Coronary artery (tissue), 2 donors: ENCODE results near the gene GNAI2.
"Not testable (repeated sequence)": the region's sequence is repeated elsewhere in the genome, so short reads cannot be mapped to it uniquely, and the experiment has no call there.

Experiments
- DNase-seq: peaks from one replicate; pipeline ENCODE4 v3.0.0-alpha.2; 2017; ENCODE audit warnings: low spot score
- H3K27ac ChIP-seq, 2 donors: fragments of 200-600 bp; sonication (generic); one replicate each; pipeline ENCODE4 v1.5.1; 2016 to 2019
- H3K4me3 ChIP-seq: fragments of 200-600 bp; sonication (generic); 2 replicates; pipeline ENCODE4 v1.5.1; 2016; ENCODE audit warnings: mild to moderate bottlenecking, moderate library complexity
- TF ChIP-seq, protein P1 (sequence below): fragments of 200-600 bp; sonication (generic); IDR thresholded peaks from one replicate; pipeline ENCODE4 v1.5.1; 2019; ENCODE audit warnings: antibody characterized with exemption

GNAI2 gene

DNA sequence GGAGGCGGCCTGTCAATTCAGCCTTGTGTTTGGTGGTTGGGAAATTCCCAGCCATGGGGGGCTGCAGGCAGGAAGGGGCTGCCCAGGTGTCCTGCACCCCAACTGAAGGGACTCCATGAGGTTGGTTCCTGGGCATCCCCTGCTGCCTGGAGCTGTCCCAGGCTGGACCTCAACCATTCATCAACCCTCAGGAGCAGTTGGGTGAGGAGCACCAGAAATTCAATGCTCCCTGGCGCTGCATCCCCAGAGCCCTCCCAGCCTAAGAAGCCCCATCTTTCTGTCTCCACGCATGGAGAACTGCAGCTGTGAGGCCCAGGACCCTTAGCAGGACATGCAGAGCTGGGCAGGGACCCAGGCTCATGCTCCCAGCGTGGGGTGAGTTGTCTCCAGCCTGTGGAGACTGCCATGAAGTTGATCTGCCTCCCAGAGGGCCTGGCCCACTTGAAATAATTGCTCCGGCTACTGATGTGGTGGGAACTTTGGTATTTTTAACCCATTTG lies 25.0 kb downstream of the GNAI2 start:
- Histone ChIP-seq H3K4me3 (peak overlapping the region; percentile 72), H3K27ac (peak overlapping the region; percentile 96 to 98)
- TF ChIP-seq, protein P1, sequence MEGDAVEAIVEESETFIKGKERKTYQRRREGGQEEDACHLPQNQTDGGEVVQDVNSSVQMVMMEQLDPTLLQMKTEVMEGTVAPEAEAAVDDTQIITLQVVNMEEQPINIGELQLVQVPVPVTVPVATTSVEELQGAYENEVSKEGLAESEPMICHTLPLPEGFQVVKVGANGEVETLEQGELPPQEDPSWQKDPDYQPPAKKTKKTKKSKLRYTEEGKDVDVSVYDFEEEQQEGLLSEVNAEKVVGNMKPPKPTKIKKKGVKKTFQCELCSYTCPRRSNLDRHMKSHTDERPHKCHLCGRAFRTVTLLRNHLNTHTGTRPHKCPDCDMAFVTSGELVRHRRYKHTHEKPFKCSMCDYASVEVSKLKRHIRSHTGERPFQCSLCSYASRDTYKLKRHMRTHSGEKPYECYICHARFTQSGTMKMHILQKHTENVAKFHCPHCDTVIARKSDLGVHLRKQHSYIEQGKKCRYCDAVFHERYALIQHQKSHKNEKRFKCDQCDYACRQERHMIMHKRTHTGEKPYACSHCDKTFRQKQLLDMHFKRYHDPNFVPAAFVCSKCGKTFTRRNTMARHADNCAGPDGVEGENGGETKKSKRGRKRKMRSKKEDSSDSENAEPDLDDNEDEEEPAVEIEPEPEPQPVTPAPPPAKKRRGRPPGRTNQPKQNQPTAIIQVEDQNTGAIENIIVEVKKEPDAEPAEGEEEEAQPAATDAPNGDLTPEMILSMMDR = no peak
- DNase-seq = no peak

DNA sequence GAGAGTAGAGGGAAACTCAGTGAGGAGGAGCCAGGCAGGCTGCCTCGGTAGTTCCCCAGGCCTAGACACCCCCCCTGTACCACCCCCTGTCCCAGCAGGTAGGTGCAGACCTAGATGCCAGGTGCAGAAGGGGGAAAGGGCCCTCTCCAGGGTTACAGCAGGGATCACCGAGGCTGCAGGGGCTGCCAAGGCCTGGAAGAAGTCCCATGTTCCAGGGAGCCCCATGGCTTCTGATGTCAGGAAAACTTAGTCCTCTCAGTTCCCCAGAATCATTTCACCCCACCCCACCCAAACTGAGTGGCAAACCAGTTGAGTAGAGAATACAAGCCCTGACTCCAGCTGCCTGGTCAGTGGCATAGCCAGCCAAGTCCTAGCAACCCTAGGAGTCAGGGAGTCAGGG lies 25.5 kb downstream of the GNAI2 start:
- TF ChIP-seq, protein P1 = no peak
- no peak for DNase-seq
- peak overlapping the region; percentile 96 to 98 for H3K27ac ChIP-seq
- no peak overlapping the region for H3K4me3 ChIP-seq

DNA sequence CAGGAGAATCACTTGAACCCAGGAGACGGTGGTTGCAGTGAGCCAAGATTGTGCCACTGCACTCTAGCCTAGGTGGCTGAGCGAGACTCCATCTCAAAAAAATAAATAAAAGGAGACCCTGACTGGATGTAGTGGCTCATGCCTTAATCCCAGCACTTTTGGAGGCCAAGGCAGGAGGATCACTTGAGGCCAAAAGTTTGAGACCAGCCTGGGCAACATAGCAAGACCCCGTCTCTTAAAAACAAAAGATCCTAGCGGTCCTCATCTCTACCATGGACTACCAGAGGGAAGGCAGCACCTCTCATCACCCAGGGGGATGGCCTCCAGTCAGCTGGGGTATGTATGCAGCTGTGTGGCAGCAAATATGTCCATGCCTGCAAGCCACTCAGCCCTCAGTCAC lies 26.2 kb downstream of the GNAI2 start:
- not testable (repeated sequence) for DNase-seq, H3K4me3 ChIP-seq
- H3K27ac ChIP-seq = peak overlapping the region; percentile 97 to 99

DNA sequence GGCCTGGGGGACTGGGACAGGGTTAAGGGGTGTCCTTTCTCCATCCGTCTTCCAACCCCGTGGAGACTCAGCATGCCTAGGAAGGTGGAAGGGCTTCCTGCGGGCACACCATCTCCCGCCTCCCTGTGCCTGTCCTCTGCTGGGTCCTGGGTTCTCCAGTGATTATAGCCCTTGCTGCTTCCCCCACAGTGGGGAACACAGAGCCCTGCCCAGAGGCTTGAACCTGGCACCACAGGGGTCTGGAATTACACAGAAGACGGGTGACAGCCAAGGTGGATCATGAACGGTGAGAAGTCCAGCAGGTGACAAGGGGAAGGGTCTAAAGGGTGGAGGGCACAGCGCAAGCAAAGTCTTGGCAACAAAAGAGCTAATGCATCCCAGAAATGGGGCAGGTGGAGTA lies 26.8 kb downstream of the GNAI2 start:
- Histone ChIP-seq H3K4me3 (no peak overlapping the region), H3K27ac (peak overlapping the region; percentile 97 to 99)
- DNase-seq = no peak
- TF ChIP-seq, protein P1 = no peak

DNA sequence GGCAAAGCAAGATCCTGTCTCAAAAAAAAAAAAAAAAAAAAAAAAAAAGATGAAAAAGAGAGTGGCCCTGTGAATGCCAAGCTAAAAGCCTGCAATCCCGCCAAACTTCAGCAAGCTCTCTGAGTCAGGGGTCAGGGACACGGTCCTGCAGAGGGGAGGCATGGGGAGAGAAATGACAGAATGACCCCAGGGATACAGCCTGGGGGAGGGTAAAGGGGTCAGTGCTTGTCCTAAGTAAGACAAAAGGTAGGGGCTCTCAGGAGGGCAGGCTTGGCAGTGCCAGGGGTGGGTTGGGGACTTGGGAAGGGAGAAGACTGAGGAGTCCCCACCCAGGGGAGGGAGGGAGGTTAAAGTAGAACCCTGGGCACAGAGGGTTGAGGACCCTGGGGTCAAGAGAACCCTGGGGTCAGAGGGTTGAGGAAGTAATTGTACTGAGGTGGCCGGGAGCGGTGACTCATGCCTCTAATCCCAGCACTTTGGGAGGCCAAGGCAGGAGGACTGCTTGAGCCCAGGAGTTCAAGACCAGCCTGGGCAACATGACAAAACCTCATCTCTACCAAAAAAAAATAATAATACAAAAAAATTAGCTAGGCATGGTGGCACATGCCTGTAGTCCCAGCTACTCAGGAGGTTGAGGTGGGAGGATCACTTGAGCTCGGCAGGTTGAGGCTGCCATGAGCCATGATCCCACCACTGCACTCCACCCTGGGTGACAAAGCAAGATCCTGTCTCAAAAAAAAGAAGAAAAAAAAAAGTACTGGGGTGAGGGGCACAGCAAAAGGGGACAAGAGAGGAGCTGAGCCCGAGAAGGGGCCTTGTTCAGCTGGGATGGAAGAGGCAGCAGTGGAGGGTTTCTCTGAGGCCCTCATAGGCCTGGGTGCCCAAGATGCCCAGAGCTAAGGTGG lies 27.7 kb downstream of the GNAI2 start:
- Histone ChIP-seq H3K27ac (peak overlapping the region; percentile 97 to 99), H3K4me3 (peak overlapping the region; percentile 41)
- no peak for DNase-seq
- TF ChIP-seq, protein P1 = no peak

DNA sequence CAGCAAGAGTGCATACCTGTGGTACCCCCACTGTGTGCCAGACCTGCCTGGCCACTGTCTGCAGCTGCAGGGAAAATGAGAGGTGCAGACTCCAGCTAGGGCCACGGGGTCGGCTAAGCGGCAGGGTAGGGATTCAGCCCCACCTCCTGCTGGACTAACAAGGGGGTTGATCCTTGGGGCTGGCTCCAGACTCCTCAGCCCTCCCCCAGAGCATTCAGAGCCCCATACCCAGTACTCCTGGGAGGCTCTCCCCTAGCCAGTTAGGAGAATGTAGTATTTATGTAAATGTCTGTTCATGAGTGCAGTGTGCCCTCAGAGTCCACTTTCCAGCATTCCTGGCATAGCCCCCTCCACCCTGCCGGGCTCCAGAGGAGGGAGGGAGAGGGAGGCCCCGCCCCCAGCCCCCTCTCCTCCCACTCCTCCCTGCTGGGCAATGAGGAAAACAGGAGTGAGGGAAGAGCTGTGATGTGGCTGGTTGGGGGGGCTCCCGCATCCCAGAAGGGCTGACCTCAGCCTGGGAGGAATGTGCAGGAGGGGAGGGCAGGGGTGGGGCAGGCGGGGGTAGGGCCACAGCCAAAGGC lies 28.5 kb downstream of the GNAI2 start:
- Histone ChIP-seq H3K27ac (peak overlapping the region; percentile 97 to 99), H3K4me3 (peak overlapping the region; percentile 41)
- DNase-seq = peak; percentile 96
- TF ChIP-seq, protein P1 = no peak

DNA sequence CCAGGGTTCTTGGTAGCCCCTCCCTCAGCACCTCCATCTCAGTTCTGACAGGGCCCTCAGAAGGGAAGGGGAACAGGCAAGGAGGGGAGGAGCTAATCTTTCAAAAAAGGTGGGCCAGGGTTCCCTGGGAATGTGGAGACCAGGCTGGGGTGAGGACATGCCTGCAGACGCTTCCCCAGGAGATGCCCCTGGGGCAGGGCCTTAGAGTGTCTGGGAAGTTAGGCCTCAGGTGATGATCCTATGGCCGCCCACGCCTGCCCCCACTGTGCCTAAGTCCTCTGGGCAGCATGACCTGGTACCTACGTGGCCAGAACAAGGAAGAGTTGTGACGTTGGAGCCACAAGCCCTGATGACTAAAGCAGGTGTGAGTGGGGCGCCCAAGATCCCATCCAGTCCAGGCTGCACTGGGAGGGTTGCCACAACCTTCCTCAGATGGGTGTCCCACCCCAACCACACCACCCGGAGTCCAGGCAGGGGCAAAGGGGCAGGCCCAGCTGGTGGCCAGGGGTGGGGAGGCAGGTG lies 29.0 kb downstream of the GNAI2 start:
- H3K27ac ChIP-seq = peak overlapping the region; percentile 97 to 99
- peak overlapping the region; percentile 26 for H3K4me3 ChIP-seq
- TF ChIP-seq, protein P1 = no peak
- DNase-seq = no peak
